HG03442 (cell line): ENCODE measurements around the gene CLEC2D.
A peak's percentile ranks its signal among the peaks of the same experiment; 100 is the strongest.
"Not testable (repeated sequence)": the region's sequence is repeated elsewhere in the genome, so short reads cannot be mapped to it uniquely, and the experiment has no call there.

Experiments used
- ATAC-seq: cut with Tn5 transposase; IDR thresholded peaks from one replicate; pipeline ENCODE4 v1.9.1; 2021; ENCODE audit warnings: mild to moderate bottlenecking, moderate library complexity; ENCODE audit not compliant: unreplicated experiment

CLEC2D gene

GRCh38 chr12:9699269-9699897, 29.9 kb downstream of the CLEC2D start:
- no peak for ATAC-seq

GRCh38 chr12:9699898-9700605, 30.5 kb downstream of the CLEC2D start:
- no peak for ATAC-seq

GRCh38 chr12:9700606-9700956, 31.1 kb downstream of the CLEC2D start:
- no peak for ATAC-seq

GRCh38 chr12:9701380-9702154, 32.1 kb downstream of the CLEC2D start:
- no peak for ATAC-seq

- no peak for ATAC-seq
Observed at GRCh38 chr12:9702255-9702654, 32.7 kb downstream of the CLEC2D start.

GRCh38 chr12:9704561-9704960, 35.0 kb downstream of the CLEC2D start:
- not testable (repeated sequence) for ATAC-seq

GRCh38 chr12:9706086-9706685, 36.7 kb downstream of the CLEC2D start:
- ATAC-seq: no peak

GRCh38 chr12:9707356-9707755, 37.8 kb downstream of the CLEC2D start:
- no peak for ATAC-seq

- ATAC-seq: peak; percentile 46
Observed at GRCh38 chr12:9707864-9708808, 38.6 kb downstream of the CLEC2D start.

GRCh38 chr12:9708853-9709252, 39.3 kb downstream of the CLEC2D start:
- ATAC-seq: no peak

- ATAC-seq: no peak
Observed at GRCh38 chr12:9710584-9711375, 41.3 kb downstream of the CLEC2D start.

- ATAC-seq: no peak
Observed at GRCh38 chr12:9711664-9712063, 42.2 kb downstream of the CLEC2D start.

GRCh38 chr12:9713032-9713558, 43.6 kb downstream of the CLEC2D start:
- ATAC-seq: peak; percentile 54

GRCh38 chr12:9717070-9717925, 47.8 kb downstream of the CLEC2D start:
- no peak for ATAC-seq

GRCh38 chr12:9718968-9719367, 49.5 kb downstream of the CLEC2D start:
- no peak for ATAC-seq

- no peak for ATAC-seq
Observed at GRCh38 chr12:9719790-9720189, 50.3 kb downstream of the CLEC2D start.

GRCh38 chr12:9721394-9722092, 52.0 kb downstream of the CLEC2D start:
- peak; percentile 42 for ATAC-seq

- no peak for ATAC-seq
Observed at GRCh38 chr12:9724023-9724422, 54.5 kb downstream of the CLEC2D start.
